B cell (primary cell): ENCODE data around the gene PHLDB2. TPM values are rescaled to one million over a fixed set of nuclear protein-coding genes. Genes with fewer than 3 reads are reported as not detected.

Experiments
- ATAC-seq: fragments of 200-7000 bp; cut with Tn5 transposase; one replicate; pipeline ENCODE4 v1.10.0; 2021; ENCODE audit warnings: low read depth, mild to moderate bottlenecking, moderate number of reproducible peaks, moderate library complexity
- CTCF ChIA-PET: fragments of 350-600 bp; sonication (Branson Sonifier 250); formaldehyde crosslinking; loops from one replicate; lab custom pipeline; 2021; ENCODE audit warnings: antibody characterized with exemption, inconsistent platforms; lab: Charles Lee
- POLR2A ChIA-PET: fragments of 350-600 bp; sonication (Branson Sonifier 250); formaldehyde crosslinking; loops from one replicate; lab custom pipeline; 2021; ENCODE audit warnings: antibody characterized with exemption; lab: Charles Lee
- DNase-seq: peaks from one replicate; pipeline ENCODE4 v3.0.0; 2013
- H2AFZ ChIP-seq: 2 replicates; pipeline ENCODE4 v1.6.1; 2012; ENCODE audit warnings: mild to moderate bottlenecking, low read depth, low read length; ENCODE audit not compliant: insufficient read depth, poor library complexity, severe bottlenecking
- H3K27ac ChIP-seq, 2 donors: 1 replicate in 1 of 2; 2 replicates in 1 of 2; pipeline ENCODE4 v1.5.1; 2012 to 2013; ENCODE audit warnings: low read length in 2 of 2, mild to moderate bottlenecking in 2 of 2, moderate library complexity in 1 of 2
- H3K27me3 ChIP-seq, 4 experiments: fragments of 200-600 bp in 1 of 4; sonication (generic) in 1 of 4; replicated peaks in 1 of 4; 1 replicate in 2 of 4; 2 replicates in 2 of 4; pipeline versions ENCODE4 v1.6.1 to v1.7.0; 2013 to 2016; ENCODE audit warnings: low read length in 3 of 4, mild to moderate bottlenecking in 2 of 4, mixed read lengths in 1 of 4, moderate library complexity in 1 of 4; ENCODE audit not compliant: insufficient read depth in 4 of 4, control insufficient read depth in 3 of 4; ENCODE audit errors: control extremely low read depth in 1 of 4
- H3K36me3 ChIP-seq, 2 experiments: replicated peaks in 1 of 2; 1 replicate in 1 of 2; 2 replicates in 1 of 2; pipeline versions ENCODE4 v1.6.1 to v1.7.1; 2013; ENCODE audit warnings: low read length in 1 of 2; ENCODE audit not compliant: insufficient read depth in 2 of 2, control insufficient read depth in 1 of 2; ENCODE audit errors: control extremely low read depth in 1 of 2, extremely low read depth in 1 of 2
- H3K4me1 ChIP-seq, 2 donors: fragments of 200-600 bp in 1 of 2; sonication (generic) in 1 of 2; 1 replicate in 1 of 2; 2 replicates in 1 of 2; pipeline versions ENCODE4 v1.5.1 to v1.6.1; 2013 to 2017; ENCODE audit warnings: low read length in 2 of 2; ENCODE audit not compliant: control insufficient read depth in 2 of 2, insufficient read depth in 2 of 2
- H3K4me2 ChIP-seq: replicated peaks from 2 replicates; pipeline ENCODE3; 2012; ENCODE audit warnings: mild to moderate bottlenecking, low read depth, low read length; ENCODE audit not compliant: poor library complexity, severe bottlenecking
- H3K4me3 ChIP-seq, 5 experiments: fragments of 200-600 bp in 1 of 5; sonication (generic) in 1 of 5; 1 replicate in 3 of 5; 2 replicates in 2 of 5; pipeline versions ENCODE4 v1.5.1 to v1.7.0; 2011 to 2016; ENCODE audit warnings: low read length in 4 of 5, mild to moderate bottlenecking in 4 of 5, low read depth in 2 of 5, control low read depth in 1 of 5, moderate library complexity in 1 of 5; ENCODE audit not compliant: insufficient read depth in 1 of 5; ENCODE audit errors: control extremely low read depth in 1 of 5, extremely low read depth in 1 of 5
- H3K79me2 ChIP-seq: fragments of 200-600 bp; sonication (generic); one replicate; pipeline ENCODE4 v1.6.0; 2016; ENCODE audit warnings: low read length; ENCODE audit not compliant: control insufficient read depth, insufficient read depth
- H3K9ac ChIP-seq: fragments of 200-600 bp; sonication (generic); 2 replicates; pipeline ENCODE4 v1.6.1; 2017; ENCODE audit warnings: mild to moderate bottlenecking, low read length, moderate library complexity
- H3K9me3 ChIP-seq, 3 donors: one replicate each; pipeline versions ENCODE4 v1.6.1 to v1.7.1; 2013; ENCODE audit warnings: low read length in 2 of 3; ENCODE audit not compliant: control insufficient read depth in 2 of 3, insufficient read depth in 1 of 3; ENCODE audit errors: control extremely low read depth in 1 of 3
- H4K20me1 ChIP-seq: 2 replicates; pipeline ENCODE4 v1.6.0; 2012; ENCODE audit warnings: mild to moderate bottlenecking, low read length; ENCODE audit not compliant: insufficient read depth, control insufficient read depth, poor library complexity, severe bottlenecking
- H3K27ac Mint-ChIP-seq: one replicate; pipeline ENCODE4 v1.8.0; 2021; ENCODE audit warnings: mixed read lengths
- H3K27me3 Mint-ChIP-seq: one replicate; pipeline ENCODE4 v1.8.0; 2021; ENCODE audit warnings: mixed read lengths
- H3K4me1 Mint-ChIP-seq: one replicate; pipeline ENCODE4 v1.8.0; 2021; ENCODE audit warnings: mixed read lengths
- H3K4me3 Mint-ChIP-seq: one replicate; pipeline ENCODE4 v1.8.0; 2021; ENCODE audit warnings: mixed read lengths
- H3K9me3 Mint-ChIP-seq: one replicate; pipeline ENCODE4 v1.8.0; 2022; ENCODE audit warnings: mixed read lengths; ENCODE audit not compliant: insufficient read depth
- EZH2 ChIP-seq: IDR thresholded peaks from 2 replicates; pipeline ENCODE4 v1.6.1; 2012; ENCODE audit warnings: borderline replicate concordance, low read depth, mild to moderate bottlenecking, moderate library complexity, low read length; ENCODE audit not compliant: insufficient read depth, poor library complexity, severe bottlenecking
- WGBS: methylation state at CpG from one replicate; pipeline ENCODE4 v1.1.5; 2013; ENCODE audit warnings: missing lambda C conversion rate; ENCODE audit not compliant: insufficient coverage; 5-methylcytosine and 5-hydroxymethylcytosine counted together
- intact Hi-C: fragments of 100-400 bp; cut with micrococcal nuclease; formaldehyde crosslinking; loops from one replicate; pipeline ENCODE4 v1.10.0; 2022
- polyA plus RNA-seq: library from polyadenylated mRNA; depleted of rRNA; stranded (reverse); fragments of >200 nt; gene quantifications from 2 replicates; pipeline ENCODE4 v1.2.3, GENCODE V29; 2012
- total RNA-seq, 2 donors: library from RNA; stranded (reverse); fragments of 120-200 nt in 1 of 2; gene quantifications; 1 replicate in 1 of 2; 2 replicates in 1 of 2; pipeline versions ENCODE4 v1.2.3 to v1.2.4, GENCODE V29; 2013 to 2022
- TF ChIP-seq, protein P1 (sequence below): fragments of 200-600 bp; IDR thresholded peaks from one replicate; pipeline ENCODE4 v1.8.0; 2022; ENCODE audit warnings: antibody characterized with exemption, mild to moderate bottlenecking

The PHLDB2 gene
- total and polyA plus RNA-seq, 2 donors (not counting 1 experiment from before 2014, with no cell fraction given), result 1.3 to 6.3 TPM

DNA sequence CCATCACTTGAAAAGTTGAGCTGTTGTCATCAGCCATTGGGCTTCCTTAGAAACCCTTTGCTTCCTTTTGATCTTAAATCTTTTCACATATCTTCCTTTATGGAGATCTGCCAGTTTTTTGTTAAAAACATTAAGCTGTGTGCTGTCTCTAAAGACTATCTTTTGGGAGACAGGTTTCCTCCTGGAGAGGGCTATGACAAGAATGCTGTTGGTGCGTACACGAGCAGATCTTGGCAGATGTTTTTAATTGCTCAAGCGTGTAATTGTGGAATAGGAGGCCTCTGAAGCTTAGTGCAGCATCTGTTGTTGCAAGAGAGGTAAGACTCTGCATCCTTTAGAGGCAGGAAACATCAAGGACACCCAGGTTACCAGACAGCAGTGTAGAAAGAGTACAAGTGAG lies 56.8 kb downstream of the PHLDB2 start:
- H3K4me1 Mint-ChIP-seq, result no peaks in the 10 kb centered on the region
- 63% methylated on average over 3 of the region's 3 CpGs for whole genome bisulfite sequencing
- no peak overlapping the region for H3K4me3 Mint-ChIP-seq
- H2AFZ ChIP-seq, result no peak overlapping the region
- ChIA-PET POLR2A (no interaction called here), CTCF (no interaction called here)
- intact Hi-C loops, result no loop called here
- H4K20me1 ChIP-seq, result no peaks in the 10 kb centered on the region
- ATAC-seq (no peak), DNase-seq (no peak)
- no peak overlapping the region for H3K4me2 ChIP-seq
- no peaks in the 10 kb centered on the region for H3K4me1 ChIP-seq
- H3K9me3 Mint-ChIP-seq, result no peaks in the 10 kb centered on the region
- TF ChIP-seq, protein P1, sequence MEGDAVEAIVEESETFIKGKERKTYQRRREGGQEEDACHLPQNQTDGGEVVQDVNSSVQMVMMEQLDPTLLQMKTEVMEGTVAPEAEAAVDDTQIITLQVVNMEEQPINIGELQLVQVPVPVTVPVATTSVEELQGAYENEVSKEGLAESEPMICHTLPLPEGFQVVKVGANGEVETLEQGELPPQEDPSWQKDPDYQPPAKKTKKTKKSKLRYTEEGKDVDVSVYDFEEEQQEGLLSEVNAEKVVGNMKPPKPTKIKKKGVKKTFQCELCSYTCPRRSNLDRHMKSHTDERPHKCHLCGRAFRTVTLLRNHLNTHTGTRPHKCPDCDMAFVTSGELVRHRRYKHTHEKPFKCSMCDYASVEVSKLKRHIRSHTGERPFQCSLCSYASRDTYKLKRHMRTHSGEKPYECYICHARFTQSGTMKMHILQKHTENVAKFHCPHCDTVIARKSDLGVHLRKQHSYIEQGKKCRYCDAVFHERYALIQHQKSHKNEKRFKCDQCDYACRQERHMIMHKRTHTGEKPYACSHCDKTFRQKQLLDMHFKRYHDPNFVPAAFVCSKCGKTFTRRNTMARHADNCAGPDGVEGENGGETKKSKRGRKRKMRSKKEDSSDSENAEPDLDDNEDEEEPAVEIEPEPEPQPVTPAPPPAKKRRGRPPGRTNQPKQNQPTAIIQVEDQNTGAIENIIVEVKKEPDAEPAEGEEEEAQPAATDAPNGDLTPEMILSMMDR, result no peak
- no peak for TF ChIP-seq EZH2
- H3K27ac Mint-ChIP-seq, result no peak overlapping the region
- H3K79me2 ChIP-seq, result no peaks in the 10 kb centered on the region
- no peak overlapping the region for H3K9ac ChIP-seq
- peaks cover 4 to 5% of the 10 kb centered on the region in 2 experiments for H3K36me3 ChIP-seq
- H3K27me3 Mint-ChIP-seq, result no peaks in the 10 kb centered on the region
- no peaks in the 10 kb centered on the region for H3K27me3 ChIP-seq
- no peak overlapping the region for H3K27ac ChIP-seq
- no peaks in the 10 kb centered on the region for H3K9me3 ChIP-seq
- H3K4me3 ChIP-seq, result no peak overlapping the region

GRCh38 chr3:111917300-111917699 lies 58.2 kb downstream of the PHLDB2 start:
- Histone ChIP-seq H2AFZ (no peak overlapping the region), H3K4me1 (no peaks in the 10 kb centered on the region), H3K9ac (no peak overlapping the region), H3K9me3 (no peaks in the 10 kb centered on the region), H3K27me3 (no peaks in the 10 kb centered on the region), H3K79me2 (no peaks in the 10 kb centered on the region), H3K36me3 (peaks cover 4 to 5% of the 10 kb centered on the region in 2 experiments), H3K4me3 (no peak overlapping the region), H3K4me2 (no peak overlapping the region), H3K27ac (no peak overlapping the region), H4K20me1 (no peaks in the 10 kb centered on the region)
- POLR2A ChIA-PET, result no interaction called here
- Mint-ChIP-seq H3K9me3 (no peaks in the 10 kb centered on the region), H3K27ac (no peak overlapping the region), H3K4me3 (no peak overlapping the region), H3K27me3 (no peaks in the 10 kb centered on the region), H3K4me1 (no peaks in the 10 kb centered on the region)
- CTCF ChIA-PET, result no interaction called here
- no peak for ATAC-seq
- DNase-seq, result no peak
- TF ChIP-seq EZH2, result no peak
- TF ChIP-seq, protein P1, result no peak
- intact Hi-C loops, result no loop called here
- WGBS, result no CpG with 5 or more reads among the region's 1 CpG
